Karpas-422 (cell line): ENCODE data around the gene TOR1AIP2. TPM values are rescaled to one million over a fixed set of nuclear protein-coding genes. Genes with fewer than 3 reads are reported as not detected.

ENCODE experiments used
- DNase-seq: peaks from one replicate; pipeline ENCODE4 v3.0.0-alpha.2; 2015
- H2AFZ ChIP-seq: fragments of 200-600 bp; sonication (generic); 2 replicates; pipeline ENCODE4 v1.6.1; 2014; ENCODE audit warnings: antibody characterized with exemption, low read length, mixed read lengths
- H3K27ac ChIP-seq: fragments of 200-600 bp; sonication (generic); 2 replicates; pipeline ENCODE4 v1.5.1; 2014; ENCODE audit warnings: mild to moderate bottlenecking, low read length, moderate library complexity
- H3K27me3 ChIP-seq: fragments of 200-600 bp; sonication (generic); 2 replicates; pipeline ENCODE4 v1.6.1; 2014; ENCODE audit warnings: low read length, mixed read lengths
- H3K36me3 ChIP-seq: fragments of 200-600 bp; sonication (generic); 2 replicates; pipeline ENCODE4 v1.6.1; 2014; ENCODE audit warnings: low read length, mixed read lengths; ENCODE audit not compliant: insufficient read depth
- H3K4me1 ChIP-seq: fragments of 200-600 bp; sonication (generic); 2 replicates; pipeline ENCODE4 v1.6.1; 2014; ENCODE audit warnings: mild to moderate bottlenecking, low read length, mixed read lengths
- H3K4me2 ChIP-seq: fragments of 200-600 bp; sonication (generic); 2 replicates; pipeline ENCODE4 v1.6.1; 2014; ENCODE audit warnings: low read length, low read depth, mild to moderate bottlenecking; ENCODE audit not compliant: poor library complexity, severe bottlenecking
- H3K4me3 ChIP-seq: fragments of 200-600 bp; sonication (generic); 2 replicates; pipeline ENCODE4 v1.5.1; 2014; ENCODE audit warnings: mild to moderate bottlenecking, antibody characterized with exemption, low read length, mixed read lengths
- H3K79me2 ChIP-seq: fragments of 200-600 bp; sonication (generic); 2 replicates; pipeline ENCODE4 v1.6.1; 2014; ENCODE audit warnings: mild to moderate bottlenecking, low read length, mixed read lengths
- H3K9ac ChIP-seq: fragments of 200-600 bp; sonication (generic); 2 replicates; pipeline ENCODE4 v1.6.0; 2014; ENCODE audit warnings: low read length
- H3K9me2 ChIP-seq: fragments of 200-600 bp; sonication (generic), shearing (Covaris generic); replicated peaks from 2 replicates; pipeline ENCODE4 v1.6.0; 2014; ENCODE audit warnings: mild to moderate bottlenecking, low read length, moderate library complexity; ENCODE audit not compliant: insufficient read depth
- H3K9me3 ChIP-seq: fragments of 300-700, 200-600 bp; sonication (generic); 2 replicates; pipeline ENCODE4 v1.6.1; 2014; ENCODE audit warnings: low read length, mixed read lengths
- H4K20me1 ChIP-seq: fragments of 200-600 bp; sonication (generic); 2 replicates; pipeline ENCODE4 v1.6.1; 2014; ENCODE audit warnings: mild to moderate bottlenecking, antibody characterized with exemption, low read length, low read depth; ENCODE audit not compliant: insufficient read depth
- total RNA-seq: library from RNA; depleted of rRNA; stranded (reverse); fragments of >200 nt; shearing (Covaris generic); gene quantifications from 2 replicates; pipeline ENCODE4 v1.2.3, GENCODE V29; 2014; ENCODE audit warnings: low replicate concordance

The TOR1AIP2 gene
- total RNA-seq, 1 experiment from 2014 or later, result 67.3 TPM

DNA sequence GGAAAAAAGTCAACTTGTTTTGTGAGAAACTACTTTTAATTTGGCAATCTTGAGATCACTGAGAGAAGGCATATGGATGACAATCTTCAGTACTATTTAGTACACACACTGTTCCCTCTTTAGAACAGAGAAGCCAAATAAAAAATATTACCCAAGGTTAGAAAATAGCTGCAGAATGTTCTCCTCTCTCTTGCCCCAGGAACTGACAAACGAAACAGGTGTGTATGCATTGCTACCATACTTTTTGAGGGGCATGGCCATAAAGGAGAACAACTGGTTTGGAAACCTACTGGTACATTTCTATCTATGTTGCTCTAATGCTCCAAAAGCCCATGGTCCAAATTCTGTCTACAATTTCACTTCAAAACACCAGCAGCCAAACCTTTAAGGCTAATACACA, 5.7 kb downstream of the TOR1AIP2 start:
- Histone ChIP-seq H2AFZ (no peak overlapping the region), H3K9me2 (no peaks in the 10 kb centered on the region), H4K20me1 (peaks cover 9% of the 10 kb centered on the region), H3K27me3 (no peaks in the 10 kb centered on the region), H3K4me1 (peaks cover 56% of the 10 kb centered on the region), H3K36me3 (peaks cover 36% of the 10 kb centered on the region; the same call in 1 of the 2 replicates), H3K27ac (peak overlapping the region; percentile 57), H3K9me3 (no peaks in the 10 kb centered on the region), H3K9ac (no peak overlapping the region), H3K4me2 (peak overlapping the region; percentile 37), H3K4me3 (no peak overlapping the region), H3K79me2 (peaks cover 97% of the 10 kb centered on the region)
- DNase-seq, result no peak

- H2AFZ ChIP-seq, result no peak overlapping the region
- peaks cover under 1% of the 10 kb centered on the region; the same call in 1 of the 2 replicates for H4K20me1 ChIP-seq
- no peaks in the 10 kb centered on the region for H3K9me3 ChIP-seq
- H3K4me2 ChIP-seq, result peak overlapping the region; percentile 37
- H3K9ac ChIP-seq, result no peak overlapping the region
- no peaks in the 10 kb centered on the region for H3K9me2 ChIP-seq
- no peak for DNase-seq
- H3K4me3 ChIP-seq, result no peak overlapping the region
- peaks cover 45% of the 10 kb centered on the region for H3K4me1 ChIP-seq
- peak overlapping the region; percentile 57 for H3K27ac ChIP-seq
- H3K36me3 ChIP-seq, result peaks cover 42% of the 10 kb centered on the region; the same call in 1 of the 2 replicates
- peaks cover 93% of the 10 kb centered on the region for H3K79me2 ChIP-seq
- H3K27me3 ChIP-seq, result no peaks in the 10 kb centered on the region
These were observed 6.7 kb downstream of the TOR1AIP2 start for GRCh38 chr1:179870870-179871269.

- H4K20me1 ChIP-seq, result no peaks in the 10 kb centered on the region
- no peak overlapping the region for H3K4me2 ChIP-seq
- H3K9me2 ChIP-seq, result no peaks in the 10 kb centered on the region
- H3K79me2 ChIP-seq, result peaks cover 88% of the 10 kb centered on the region
- H3K36me3 ChIP-seq, result peaks cover 53% of the 10 kb centered on the region; the same call in 1 of the 2 replicates
- H3K9me3 ChIP-seq, result no peaks in the 10 kb centered on the region
- no peak overlapping the region for H2AFZ ChIP-seq
- H3K27ac ChIP-seq, result no peak overlapping the region
- no peak overlapping the region for H3K4me3 ChIP-seq
- H3K9ac ChIP-seq, result no peak overlapping the region
- no peaks in the 10 kb centered on the region for H3K27me3 ChIP-seq
- peak; percentile 71 for DNase-seq
- peaks cover 20% of the 10 kb centered on the region for H3K4me1 ChIP-seq
These were observed 9.9 kb downstream of the TOR1AIP2 start for GRCh38 chr1:179867493-179868330.

- Histone ChIP-seq H3K36me3 (peaks cover 53% of the 10 kb centered on the region; the same call in 1 of the 2 replicates), H3K9me3 (no peaks in the 10 kb centered on the region), H3K4me2 (no peak overlapping the region), H3K27me3 (no peaks in the 10 kb centered on the region), H3K4me1 (peaks cover 9% of the 10 kb centered on the region), H3K79me2 (peaks cover 84% of the 10 kb centered on the region), H3K27ac (no peak overlapping the region), H3K9ac (no peak overlapping the region), H3K4me3 (no peak overlapping the region), H3K9me2 (no peaks in the 10 kb centered on the region), H2AFZ (no peak overlapping the region), H4K20me1 (no peaks in the 10 kb centered on the region)
- no peak for DNase-seq
These were observed 11.0 kb downstream of the TOR1AIP2 start for GRCh38 chr1:179866616-179867015.

DNA sequence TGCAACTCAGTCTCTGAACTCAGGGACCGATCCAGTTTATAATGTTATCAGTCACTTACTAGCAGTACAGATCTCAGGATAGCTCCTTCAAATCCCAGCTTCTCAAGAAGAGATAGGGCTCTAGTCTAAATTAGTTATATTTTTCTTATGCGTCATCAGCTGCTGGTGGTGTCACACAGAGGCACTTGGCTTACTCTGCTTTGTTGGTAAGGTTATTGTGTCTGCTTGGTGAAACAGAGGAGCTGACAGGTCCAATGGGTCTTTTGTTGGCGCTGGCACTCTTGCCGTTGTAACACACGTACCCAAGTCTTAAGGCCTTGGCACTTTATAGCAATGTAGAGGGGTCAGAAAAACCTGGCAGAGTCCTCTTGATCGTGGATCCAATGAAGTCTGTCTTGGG, 12.2 kb downstream of the TOR1AIP2 start:
- Histone ChIP-seq H3K4me2 (no peak overlapping the region), H3K9ac (no peak overlapping the region), H3K36me3 (peaks cover 46% of the 10 kb centered on the region; the same call in 1 of the 2 replicates), H3K27ac (no peak overlapping the region), H3K4me3 (no peak overlapping the region), H3K4me1 (no peaks in the 10 kb centered on the region), H3K9me3 (no peaks in the 10 kb centered on the region), H2AFZ (no peak overlapping the region), H3K27me3 (no peaks in the 10 kb centered on the region), H3K79me2 (peaks cover 76% of the 10 kb centered on the region), H3K9me2 (no peaks in the 10 kb centered on the region), H4K20me1 (no peaks in the 10 kb centered on the region)
- no peak for DNase-seq

DNA sequence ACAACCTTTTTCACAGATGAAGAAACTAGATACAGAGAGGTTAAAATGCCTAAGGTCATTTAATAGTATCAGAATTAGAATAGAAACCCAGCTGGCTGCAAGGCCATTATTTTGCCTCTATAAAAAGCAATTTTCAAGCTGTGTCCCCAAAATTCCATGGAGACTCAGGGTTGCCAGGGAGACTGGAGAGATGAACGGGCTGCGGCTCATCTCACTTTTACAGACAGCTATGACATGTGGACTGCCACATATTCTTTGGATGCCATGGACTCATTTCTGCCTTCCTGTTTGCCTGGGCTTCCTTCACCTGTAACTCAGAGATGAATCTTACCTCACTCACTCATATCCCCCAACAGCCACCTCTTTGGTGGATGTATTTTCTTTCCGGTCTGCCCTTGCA, 17.0 kb downstream of the TOR1AIP2 start:
- Histone ChIP-seq H3K4me3 (no peak overlapping the region), H3K4me1 (no peaks in the 10 kb centered on the region), H3K4me2 (no peak overlapping the region), H3K9me3 (no peaks in the 10 kb centered on the region), H4K20me1 (no peaks in the 10 kb centered on the region), H3K27ac (no peak overlapping the region), H3K79me2 (peaks cover 37% of the 10 kb centered on the region), H2AFZ (no peak overlapping the region), H3K9me2 (no peaks in the 10 kb centered on the region), H3K36me3 (peaks cover 20% of the 10 kb centered on the region; the same call in 1 of the 2 replicates), H3K9ac (no peak overlapping the region), H3K27me3 (no peaks in the 10 kb centered on the region)
- DNase-seq, result no peak

GRCh38 chr1:179857009-179857408, 20.6 kb downstream of the TOR1AIP2 start:
- no peaks in the 10 kb centered on the region for H3K27me3 ChIP-seq
- no peak overlapping the region for H3K4me3 ChIP-seq
- no peak overlapping the region for H3K27ac ChIP-seq
- H3K9me2 ChIP-seq, result no peaks in the 10 kb centered on the region
- no peaks in the 10 kb centered on the region; the same call in 1 of the 2 replicates for H3K4me1 ChIP-seq
- DNase-seq, result no peak
- peaks cover 13% of the 10 kb centered on the region for H3K79me2 ChIP-seq
- H4K20me1 ChIP-seq, result no peaks in the 10 kb centered on the region
- H2AFZ ChIP-seq, result no peak overlapping the region
- H3K4me2 ChIP-seq, result no peak overlapping the region
- no peak overlapping the region for H3K9ac ChIP-seq
- H3K36me3 ChIP-seq, result no peaks in the 10 kb centered on the region; the same call in 1 of the 2 replicates
- no peaks in the 10 kb centered on the region for H3K9me3 ChIP-seq

GRCh38 chr1:179856296-179856695, 21.3 kb downstream of the TOR1AIP2 start:
- Histone ChIP-seq H3K9ac (no peak overlapping the region), H3K4me3 (no peak overlapping the region), H3K9me2 (no peaks in the 10 kb centered on the region), H3K27me3 (no peaks in the 10 kb centered on the region), H3K9me3 (no peaks in the 10 kb centered on the region), H3K79me2 (peaks cover 7% of the 10 kb centered on the region), H3K36me3 (peaks cover 5% of the 10 kb centered on the region), H3K4me1 (no peaks in the 10 kb centered on the region; the same call in 1 of the 2 replicates), H3K27ac (no peak overlapping the region), H4K20me1 (no peaks in the 10 kb centered on the region), H2AFZ (no peak overlapping the region), H3K4me2 (no peak overlapping the region)
- DNase-seq, result no peak
